ENCODE results near the gene CACNA1H. TPM values are rescaled to one million over a fixed set of nuclear protein-coding genes. Genes with fewer than 3 reads are reported as not detected.

The CACNA1H gene
- total and polyA plus RNA-seq, 2 of the 4 experiments (the other 2 are of a cell fraction) = 1.6 to 5.8 TPM

GRCh38 chr16:1222553-1223354 lies 69.8 kb downstream of the CACNA1H start:
- no peak for TF ChIP-seq RFX5 (IDR thresholded peaks at IDR 0.05; ENCODE audit: low read depth, low read length)
- TF ChIP-seq POLR2A (IDR thresholded peaks at IDR 0.05; ENCODE audit: low read depth, low read length) = no peak
- TF ChIP-seq CEBPB (IDR thresholded peaks at IDR 0.05; ENCODE audit: low read depth, low read length) = no peak
- TF ChIP-seq CHD1 (IDR thresholded peaks at IDR 0.05; ENCODE audit: low read depth, low read length) = no peak
- no peak for TF ChIP-seq RAD21 (IDR thresholded peaks at IDR 0.05; ENCODE audit: low read length)
- TF ChIP-seq SMC3 (IDR thresholded peaks at IDR 0.05; ENCODE audit: low read depth, low read length) = no peak
- no peak for TF ChIP-seq MAFK (IDR thresholded peaks at IDR 0.05; ENCODE audit: low read depth, low read length)
- no peak for TF ChIP-seq ELK1 (IDR thresholded peaks at IDR 0.05; ENCODE audit: borderline replicate concordance, low read depth, low read length)
- no peak for TF ChIP-seq RCOR1 (IDR thresholded peaks at IDR 0.05; ENCODE audit: insufficient replicate concordance, low read length)
- TF ChIP-seq CTCF (conservative IDR thresholded peaks at IDR 0.05; ENCODE audit: low read depth, low read length) = no peak
- Histone ChIP-seq H3K14ac (replicated peaks; ENCODE audit: low read depth, low read length) (no peak overlapping the region), H3K27ac (ENCODE audit: insufficient read depth, low read length) (no peak overlapping the region), H3K79me1 (ENCODE audit: low read depth in 1 of 2, low read length in 2 of 2) (no peaks in the 10 kb centered on the region), H3K23ac (ENCODE audit: low read depth, low read length) (no peak overlapping the region), H3K36me3 (ENCODE audit: control insufficient read depth, insufficient read depth, low read length) (no peaks in the 10 kb centered on the region; the same call in 1 of the 2 replicates), H3K4me3 (ENCODE audit: insufficient read depth, low read depth, low read length) (no peak overlapping the region), H4K5ac (ENCODE audit: low read depth, low read length) (no peak overlapping the region), H4K8ac (ENCODE audit: low read depth in 2 of 2, low read length in 2 of 2) (no peak overlapping the region), H2BK120ac (ENCODE audit: low read depth, low read length) (no peak overlapping the region), H2BK5ac (ENCODE audit: low read depth, low read length, poor library complexity, severe bottlenecking) (no peak overlapping the region), H3K4me1 (ENCODE audit: control insufficient read depth, insufficient read depth, low read length) (no peaks in the 10 kb centered on the region), H4K20me1 (ENCODE audit: insufficient read depth, low read length) (no peaks in the 10 kb centered on the region), H3K27me3 (ENCODE audit: control insufficient read depth, insufficient read depth, low read length) (no peaks in the 10 kb centered on the region; the same call in 1 of the 2 replicates), H4K91ac (ENCODE audit: insufficient read depth, low read depth, low read length) (no peak overlapping the region), H2AFZ (replicated peaks; ENCODE audit: low read length, poor library complexity) (no peak overlapping the region), H2AK9ac (replicated peaks; ENCODE audit: low read depth, low read length, poor library complexity) (no peak overlapping the region), H2AK5ac (ENCODE audit: low read depth, low read length) (no peak overlapping the region), H3K18ac (ENCODE audit: low read depth, low read length) (no peak overlapping the region), H3K9ac (ENCODE audit: low read depth, low read length) (no peak overlapping the region), H3K9me1 (ENCODE audit: insufficient read depth, low read length) (no peaks in the 10 kb centered on the region), H2BK20ac (ENCODE audit: low read depth, low read length) (no peak overlapping the region), H3K4me2 (ENCODE audit: low read depth, low read length) (no peak overlapping the region), H3K9me3 (ENCODE audit: control insufficient read depth, insufficient read depth, low read length) (no peaks in the 10 kb centered on the region), H3K56ac (ENCODE audit: extremely low read depth, insufficient read depth, low read length) (no peak overlapping the region), H3K4ac (ENCODE audit: low read depth, low read length) (no peak overlapping the region), H2BK15ac (ENCODE audit: low read depth, low read length) (no peak overlapping the region)
- in situ Hi-C loops (cut with MboI; ENCODE audit: low sequenced_read_pairs) = loop anchor here (25.0 kb wide), 1 partner anchor 410 kb away; the partner anchor contains the start of gene GNG13
- WGBS, 2 experiments (ENCODE audit: extremely low coverage in 2 of 2, insufficient read length in 1 of 2) = 67% methylated on average over 16 of the region's 25 CpGs; no CpG with 5 or more reads in 1 of the 2 experiments
- ChIA-PET POLR2A (ENCODE audit: unreplicated experiment) (no interaction called here), CTCF (no interaction called here)
- DNase-seq (no peak), ATAC-seq (ENCODE audit: low read depth) (no peak)
- no TSS peak for BruUV-seq (replicated peaks)
- intact Hi-C loops (cut with micrococcal nuclease) = no loop called here
- dilution Hi-C loops (cut with HindIII; ENCODE audit: low sequenced_read_pairs, unreplicated experiment) = no loop called here
